GM18870 (cell line): Measurements from ENCODE around the gene ENPP3.

ENCODE experiments used
- ATAC-seq: cut with Tn5 transposase; IDR thresholded peaks from one replicate; pipeline ENCODE4 v1.9.1; 2021; ENCODE audit warnings: moderate library complexity; ENCODE audit not compliant: unreplicated experiment

ENPP3 gene

GRCh38 chr6:131636880-131637792 is at the start of gene ENPP3:
Gene ENPP3 (plus strand): TSS chr6:131637302. CDS start chr6:131637385, 83 bp downstream.
- ATAC-seq, result no peak

DNA sequence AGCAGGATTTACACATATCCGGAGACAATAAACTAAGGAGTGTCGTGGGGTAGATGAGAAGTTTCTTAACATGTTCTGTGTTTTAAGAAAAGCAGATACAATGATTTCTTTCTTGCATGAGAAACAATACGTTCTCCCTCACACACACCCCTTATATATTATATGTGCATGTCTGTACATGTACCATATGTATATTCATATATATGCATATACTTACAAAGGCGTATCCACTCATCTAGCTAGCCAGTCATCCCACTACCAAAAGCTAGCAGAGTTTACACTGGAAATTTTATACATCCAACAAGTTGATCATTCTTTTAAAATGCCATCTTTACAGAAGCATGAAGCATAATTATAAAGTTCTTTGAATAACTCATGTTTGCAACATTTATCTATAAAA is 49.2 kb upstream of the ENPP3 start:
- no peak for ATAC-seq

DNA sequence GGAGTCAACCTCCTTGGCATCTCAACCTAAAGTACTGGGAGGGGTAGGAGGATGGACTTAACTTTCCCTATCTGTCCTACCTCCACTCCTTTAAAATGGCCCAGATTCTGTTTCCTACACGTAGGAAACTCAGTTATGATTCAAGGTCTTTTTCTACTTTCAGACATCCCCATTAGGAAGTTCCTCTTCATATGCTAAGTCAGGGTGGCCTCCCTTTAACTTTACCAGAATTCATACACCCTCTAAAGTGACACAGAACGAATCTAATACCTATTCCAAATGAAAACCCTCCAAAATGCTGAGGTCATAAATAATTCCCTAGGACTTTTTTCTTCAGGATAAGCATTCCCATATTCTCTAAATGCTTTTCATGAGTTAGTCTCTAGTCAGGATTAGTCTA is 48.5 kb upstream of the ENPP3 start:
- ATAC-seq, result no peak

- ATAC-seq, result no peak
Observed at GRCh38 chr6:131592935-131593334, 44.2 kb upstream of the ENPP3 start.

GRCh38 chr6:131594074-131594473 is 43.0 kb upstream of the ENPP3 start:
- no peak for ATAC-seq

DNA sequence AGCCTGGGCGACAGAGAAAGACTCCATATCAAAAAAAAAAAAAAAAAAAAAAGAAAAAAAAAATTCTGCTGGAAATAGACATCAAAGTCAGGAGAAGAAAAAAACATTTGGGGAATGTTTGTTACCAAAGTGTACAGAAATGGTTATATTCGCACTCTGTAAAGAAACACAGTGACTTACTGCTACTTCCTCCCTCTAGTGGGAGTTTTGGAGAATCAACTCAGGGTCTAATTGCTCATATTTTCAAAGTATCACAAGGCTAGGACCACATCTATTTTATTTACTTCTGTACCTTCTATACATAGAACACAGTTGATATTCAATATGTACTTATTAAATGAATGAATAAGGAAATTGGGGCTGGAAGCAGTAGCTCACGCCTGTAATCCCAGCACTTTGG is 39.7 kb upstream of the ENPP3 start:
- no peak for ATAC-seq

GRCh38 chr6:131600716-131601115 is 36.4 kb upstream of the ENPP3 start:
- no peak for ATAC-seq

DNA sequence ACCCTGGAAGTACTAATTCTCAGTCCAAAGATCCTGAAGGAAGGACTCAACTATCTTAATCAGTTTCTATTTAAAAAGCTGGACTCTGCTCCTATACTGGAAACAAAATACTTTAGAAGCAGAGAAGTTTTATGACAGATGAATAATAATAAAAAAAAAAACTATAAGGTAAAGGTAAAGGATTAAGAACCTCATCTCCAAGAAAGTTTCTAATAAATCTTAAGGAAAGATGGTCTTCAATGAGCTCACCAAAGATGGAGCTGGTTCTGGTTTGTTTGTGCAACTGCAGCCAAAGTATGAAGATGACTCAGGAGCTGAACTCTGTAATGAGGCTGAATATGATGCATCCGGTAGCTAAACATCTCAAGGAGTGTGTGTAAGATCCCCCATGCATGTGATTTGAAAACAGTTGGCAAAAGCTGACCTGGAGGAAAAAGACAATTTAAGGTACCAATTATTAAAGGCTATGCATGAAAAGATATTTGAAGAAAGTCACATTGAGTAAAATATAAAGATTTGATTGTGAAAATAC is 34.3 kb upstream of the ENPP3 start:
- ATAC-seq, result no peak

DNA sequence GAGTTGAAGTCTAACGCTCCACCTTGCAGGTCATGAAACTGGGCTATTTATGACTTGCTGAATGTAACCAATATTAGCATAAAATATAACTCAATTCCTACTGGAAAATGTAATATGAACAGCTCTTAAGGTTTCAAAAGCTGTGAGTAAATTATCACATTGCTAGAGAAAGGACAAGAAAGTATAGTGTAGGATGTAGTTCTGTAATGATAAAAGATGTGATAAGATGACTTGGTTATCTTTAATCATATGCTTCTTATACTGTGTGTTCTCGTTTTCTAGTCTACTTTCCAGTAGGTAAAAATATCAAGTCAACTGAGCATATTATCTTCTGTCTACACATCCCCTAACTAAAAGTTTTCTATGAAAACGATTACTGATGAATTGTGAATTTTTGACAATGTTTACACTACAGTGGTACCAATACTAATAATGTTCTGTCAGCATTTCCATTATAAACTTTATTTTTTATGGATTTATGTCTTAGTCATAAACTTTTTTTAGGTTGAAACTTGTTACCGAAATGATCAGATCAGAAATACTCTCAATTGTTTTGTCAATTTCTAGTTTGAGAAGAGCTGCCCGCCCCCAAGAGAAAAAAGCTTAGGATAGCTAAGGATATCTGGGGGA is 23.7 kb upstream of the ENPP3 start:
- ATAC-seq, result no peak

DNA sequence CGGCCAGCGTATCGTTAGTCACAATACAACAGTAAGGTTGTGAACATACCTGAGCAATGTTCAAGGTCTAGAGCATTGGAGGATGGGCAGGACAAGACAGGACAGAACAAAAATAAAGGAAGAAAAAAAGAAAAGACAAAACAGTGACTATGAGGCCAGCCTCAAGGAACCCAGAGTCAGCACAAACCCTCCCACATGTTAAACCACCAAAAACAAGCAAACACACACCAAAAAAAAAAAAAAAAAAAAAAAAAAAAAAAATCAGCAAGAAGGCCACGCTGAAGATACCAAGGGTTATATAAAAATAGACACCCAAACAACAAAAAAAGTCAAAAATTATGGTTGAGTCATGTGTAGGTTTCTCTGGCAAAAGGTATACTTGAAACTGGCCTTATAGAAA is 21.8 kb upstream of the ENPP3 start:
- ATAC-seq, result no peak

DNA sequence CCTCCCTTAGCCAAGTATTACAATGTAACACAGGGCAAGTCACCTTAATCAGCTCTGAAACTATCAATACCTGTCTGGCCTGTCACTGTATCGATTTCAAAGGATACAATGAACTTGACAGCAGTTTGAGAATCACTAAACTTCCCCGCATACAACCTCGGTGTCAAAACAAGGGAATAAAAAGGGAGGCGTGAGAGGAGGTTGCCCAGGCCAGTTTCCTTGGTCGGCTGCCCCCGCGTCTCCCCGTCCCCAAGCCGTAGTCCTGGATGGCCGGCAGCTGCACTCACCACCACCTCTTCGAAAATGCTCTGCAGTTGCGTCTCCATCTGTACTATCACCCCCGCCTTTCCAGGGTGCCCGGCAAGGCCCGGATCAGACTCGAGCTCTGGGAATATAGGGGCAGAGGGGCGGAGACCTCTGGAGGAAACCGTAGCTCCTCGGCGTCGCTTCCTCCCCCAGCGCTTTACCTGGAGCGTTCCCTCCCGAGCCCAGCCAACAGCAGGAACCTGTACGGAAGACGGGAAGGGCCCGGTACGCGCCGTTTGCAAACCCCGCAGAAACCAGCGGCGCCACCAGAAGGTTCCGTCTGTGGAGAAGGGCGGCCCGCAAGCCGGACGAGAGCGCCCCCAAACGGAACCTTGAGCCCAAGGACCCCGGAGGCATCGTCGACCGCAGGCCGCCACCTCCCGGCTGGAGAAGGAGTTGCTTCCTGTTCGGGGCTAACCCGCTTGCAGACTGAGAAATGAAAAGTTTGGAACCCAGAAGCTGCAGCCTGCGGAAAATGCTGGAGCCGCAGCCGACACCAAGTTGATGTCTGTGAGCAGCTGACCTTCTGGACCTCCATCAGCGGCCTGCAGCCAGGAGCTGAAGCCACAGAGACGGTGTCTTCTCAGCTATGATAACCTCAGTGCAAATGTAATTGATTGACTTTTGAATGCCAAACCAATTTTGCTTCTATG is 9.1 kb upstream of the ENPP3 start, which contains the start of gene MED23:
MED23 (minus strand) TSS at position 519 of the 959 bp plus-strand sequence; CDS start at position 326, 193 bp downstream.
- ATAC-seq, result peak; percentile 94

GRCh38 chr6:131628726-131629125 is 8.4 kb upstream of the ENPP3 start:
- ATAC-seq, result no peak

DNA sequence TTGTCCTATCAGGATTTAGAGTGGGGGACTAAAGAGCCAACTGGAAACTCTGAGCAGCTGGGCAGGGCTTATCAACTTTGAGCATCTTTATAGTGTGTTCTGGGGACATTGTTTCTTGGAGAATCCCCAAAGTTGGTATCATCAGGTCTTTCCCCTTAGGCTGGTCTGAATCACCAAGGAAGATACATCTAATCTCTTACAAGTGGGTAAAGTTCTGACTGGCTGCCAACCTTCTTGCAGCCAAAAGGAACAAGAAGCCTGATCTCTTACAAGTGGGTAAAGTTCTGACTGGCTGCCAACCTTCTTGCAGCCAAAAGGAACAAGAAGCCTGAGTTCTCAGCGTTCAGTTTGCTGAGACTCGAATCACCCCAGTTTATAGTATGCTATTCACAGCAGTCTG is 7.5 kb upstream of the ENPP3 start:
- ATAC-seq, result no peak

DNA sequence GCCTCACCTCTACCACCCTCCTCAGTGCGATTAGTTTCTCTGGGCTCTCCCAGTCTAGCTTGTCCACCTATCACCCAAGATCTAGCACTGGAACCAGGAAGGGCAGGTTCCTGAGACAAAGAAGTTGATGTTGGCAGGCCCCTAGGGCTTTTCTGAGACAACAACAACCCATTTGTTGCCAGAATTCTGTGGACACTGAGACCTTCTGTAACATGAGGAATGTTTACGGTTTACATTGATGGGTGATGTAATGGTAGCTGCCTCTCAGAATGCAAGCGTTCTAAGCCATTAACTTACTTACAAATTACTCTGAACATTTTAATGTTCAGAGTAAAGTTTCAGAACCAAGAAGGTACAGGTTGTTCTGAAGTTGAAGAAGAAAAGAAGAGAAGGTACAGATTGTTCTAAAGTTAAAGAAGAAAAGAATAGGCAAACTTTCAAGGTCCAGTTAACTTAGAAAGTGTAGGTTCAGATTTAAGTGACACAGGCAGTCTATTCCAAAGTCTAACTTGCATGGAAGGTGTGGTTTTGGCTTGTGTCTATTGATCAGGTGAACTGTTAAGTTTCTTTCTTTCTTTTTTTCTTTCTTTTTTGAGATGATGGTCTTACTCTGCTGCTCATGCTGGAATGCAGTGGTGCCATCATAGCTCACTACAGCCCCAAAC is 5.3 kb upstream of the ENPP3 start:
- no peak for ATAC-seq

GRCh38 chr6:131635384-131636340 is 1.4 kb upstream of the ENPP3 start:
- ATAC-seq, result peak; percentile 84

- ATAC-seq, result no peak
Observed at GRCh38 chr6:131638013-131638412, 911 bp downstream of the ENPP3 start.

DNA sequence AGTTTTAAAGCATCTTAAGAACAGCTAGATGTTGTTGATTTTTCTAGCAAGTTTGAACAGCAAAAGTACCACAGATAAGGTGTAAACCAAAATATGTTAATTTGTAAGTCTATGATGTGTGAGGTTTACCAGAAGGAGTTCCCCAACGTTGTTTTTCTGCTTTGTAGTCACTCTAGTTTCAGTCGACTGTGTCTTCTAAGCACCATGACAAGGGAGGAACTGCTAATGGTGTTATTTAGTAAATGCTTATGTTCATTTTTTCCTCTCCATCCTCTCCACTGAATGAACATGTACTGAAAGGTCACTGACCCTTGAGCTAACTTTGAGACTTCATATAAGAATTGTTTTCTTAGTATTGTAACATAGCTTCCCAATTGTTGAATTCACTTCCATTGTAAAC is 3.0 kb downstream of the ENPP3 start:
- no peak for ATAC-seq

DNA sequence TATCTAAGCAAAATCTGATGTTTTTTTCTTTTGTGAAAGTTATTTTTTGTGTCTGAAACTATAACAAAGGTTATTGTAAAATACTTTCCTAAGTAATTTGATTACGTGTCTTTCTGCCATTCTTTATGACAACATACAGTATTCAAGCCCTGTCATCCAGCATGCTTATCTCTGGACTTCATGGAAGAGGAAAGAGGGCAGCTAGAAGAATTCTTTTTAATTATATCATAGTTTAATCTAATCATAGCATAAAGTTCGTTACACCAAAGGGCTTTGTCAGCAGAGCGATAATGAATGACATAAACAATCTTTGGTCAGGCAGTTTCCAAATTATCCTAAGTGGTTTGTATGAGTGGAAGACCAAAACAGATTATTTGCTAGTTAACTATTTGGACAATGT is 3.5 kb downstream of the ENPP3 start:
- no peak for ATAC-seq

- no peak for ATAC-seq
Observed at GRCh38 chr6:131641554-131641953, 4.5 kb downstream of the ENPP3 start.
